ENCODE data around the gene KCNC1.

KCNC1 gene

DNA sequence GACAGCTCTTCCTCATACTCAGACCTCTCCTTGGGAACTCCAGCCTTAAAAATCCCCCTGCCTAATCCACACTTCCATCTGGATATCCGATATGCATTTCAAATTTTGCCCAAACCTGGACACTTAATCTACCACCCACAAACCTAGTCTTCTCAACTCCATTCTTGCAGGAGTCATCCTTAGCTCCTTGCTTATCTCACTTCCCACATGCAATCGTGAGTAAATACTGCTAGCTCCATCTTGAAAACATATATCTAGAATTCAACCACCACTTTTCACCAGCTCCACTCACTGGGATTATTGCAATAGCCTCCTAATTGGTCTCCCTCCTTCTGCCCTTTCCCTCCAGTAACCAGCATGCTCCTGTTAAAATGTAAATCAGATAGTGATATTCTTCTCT lies 17.8 kb upstream of the KCNC1 start:
- DNase-seq: no peak

DNA sequence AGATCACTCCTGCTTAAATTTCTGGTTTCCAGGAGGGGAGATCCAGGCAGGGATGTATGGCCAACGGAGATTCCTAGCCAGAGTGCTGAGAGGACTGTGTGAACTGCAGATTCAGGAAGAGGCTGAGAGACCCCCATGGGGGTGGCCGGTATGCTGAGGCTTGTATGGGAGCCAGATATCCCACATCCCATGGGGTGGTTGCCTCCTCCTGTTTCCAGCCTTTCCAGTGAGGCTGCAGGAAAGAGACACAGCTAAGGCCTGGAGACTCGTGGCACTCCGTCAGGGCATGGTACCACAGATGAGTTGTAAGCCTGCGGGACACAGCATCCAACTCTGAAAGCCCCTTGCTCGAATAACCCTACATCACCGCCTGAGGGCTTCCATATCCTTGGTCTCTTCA lies 16.6 kb upstream of the KCNC1 start:
- DNase-seq: no peak

GRCh38 chr11:17718510-17718962 lies 16.0 kb upstream of the KCNC1 start:
- no peak for DNase-seq

DNA sequence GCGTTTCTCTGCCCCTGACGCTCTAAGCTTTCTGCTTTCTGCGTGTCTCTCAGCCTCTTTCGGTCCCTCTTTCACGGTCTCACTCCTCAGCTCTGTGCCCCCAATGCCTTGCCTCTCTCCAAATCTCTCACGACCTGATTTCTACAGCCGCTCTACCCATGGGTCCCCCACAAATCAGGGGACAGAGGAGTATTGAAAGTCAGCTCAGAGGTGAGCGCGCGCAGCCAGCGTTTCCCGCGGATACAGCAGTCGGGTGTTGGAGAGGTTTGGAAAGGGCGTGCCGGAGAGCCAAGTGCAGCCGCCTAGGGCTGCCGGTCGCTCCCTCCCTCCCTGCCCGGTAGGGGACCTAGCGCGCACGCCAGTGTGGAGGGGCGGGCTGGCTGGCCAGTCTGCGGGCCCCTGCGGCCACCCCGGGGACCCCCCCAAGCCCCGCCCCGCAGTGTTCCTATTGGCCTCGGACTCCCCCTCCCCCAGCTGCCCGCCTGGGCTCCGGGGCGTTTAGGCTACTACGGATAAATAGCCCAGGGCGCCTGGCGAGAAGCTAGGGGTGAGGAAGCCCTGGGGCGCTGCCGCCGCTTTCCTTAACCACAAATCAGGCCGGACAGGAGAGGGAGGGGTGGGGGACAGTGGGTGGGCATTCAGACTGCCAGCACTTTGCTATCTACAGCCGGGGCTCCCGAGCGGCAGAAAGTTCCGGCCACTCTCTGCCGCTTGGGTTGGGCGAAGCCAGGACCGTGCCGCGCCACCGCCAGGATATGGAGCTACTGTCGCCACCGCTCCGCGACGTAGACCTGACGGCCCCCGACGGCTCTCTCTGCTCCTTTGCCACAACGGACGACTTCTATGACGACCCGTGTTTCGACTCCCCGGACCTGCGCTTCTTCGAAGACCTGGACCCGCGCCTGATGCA lies 15.3 kb upstream of the KCNC1 start, which contains the start of gene MYOD1:
TSS of gene MYOD1 (plus strand) at position 544 of the 910 bp plus-strand sequence. CDS start at position 756, 212 bp downstream.
- no peak for DNase-seq

GRCh38 chr11:17719938-17720795 lies 14.4 kb upstream of the KCNC1 start:
- no peak for DNase-seq

DNA sequence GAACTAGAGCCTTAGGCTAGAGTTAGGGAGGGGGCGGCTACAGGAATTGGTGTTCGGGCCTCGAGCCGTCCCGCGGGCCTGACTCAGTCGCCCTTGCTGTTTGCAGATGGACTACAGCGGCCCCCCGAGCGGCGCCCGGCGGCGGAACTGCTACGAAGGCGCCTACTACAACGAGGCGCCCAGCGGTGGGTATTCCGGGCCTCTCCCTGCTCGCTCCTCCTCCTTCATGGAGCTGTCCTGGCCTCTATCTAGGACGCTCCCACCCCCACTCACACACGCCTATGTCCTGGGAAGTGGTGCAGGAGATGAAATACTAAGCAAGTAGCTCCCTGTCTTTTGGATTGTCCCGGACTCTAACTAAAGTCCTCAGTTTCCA lies 13.8 kb upstream of the KCNC1 start:
- no peak for DNase-seq

GRCh38 chr11:17721242-17721999 lies 13.2 kb upstream of the KCNC1 start:
- no peak for DNase-seq

DNA sequence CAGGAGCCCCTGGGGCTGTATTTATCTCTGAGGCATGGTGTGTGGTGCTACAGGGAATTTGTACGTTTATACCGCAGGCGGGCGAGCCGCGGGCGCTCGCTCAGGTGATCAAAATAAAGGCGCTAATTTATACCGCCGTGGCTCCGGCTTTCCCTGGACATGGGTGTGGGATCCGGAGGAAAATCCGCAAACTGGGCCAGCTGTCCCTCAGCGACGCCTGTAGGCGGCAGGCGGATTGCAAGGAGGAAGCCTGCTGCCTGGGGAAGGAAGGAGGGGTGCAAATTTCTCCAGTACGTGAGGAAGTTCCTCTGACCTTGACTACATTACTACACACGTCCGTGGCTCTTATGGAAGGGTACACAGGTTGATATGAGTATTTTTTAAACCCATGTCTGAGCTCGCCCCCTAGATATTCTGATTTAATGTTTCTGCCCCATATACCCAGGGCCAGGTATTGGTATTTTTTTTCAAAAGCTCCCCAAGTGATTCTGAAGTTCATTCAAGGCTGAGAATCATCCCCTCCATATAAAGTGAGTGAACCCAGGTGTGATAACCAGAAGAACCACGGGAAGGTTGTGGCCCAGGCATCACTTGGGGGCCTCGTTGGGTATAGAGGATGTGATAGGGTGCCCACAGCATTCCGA lies 12.5 kb upstream of the KCNC1 start:
- no peak for DNase-seq

- no peak for DNase-seq
Observed at GRCh38 chr11:17724020-17724908, 10.3 kb upstream of the KCNC1 start.

GRCh38 chr11:17725174-17725573 lies 9.4 kb upstream of the KCNC1 start:
- no peak for DNase-seq

DNA sequence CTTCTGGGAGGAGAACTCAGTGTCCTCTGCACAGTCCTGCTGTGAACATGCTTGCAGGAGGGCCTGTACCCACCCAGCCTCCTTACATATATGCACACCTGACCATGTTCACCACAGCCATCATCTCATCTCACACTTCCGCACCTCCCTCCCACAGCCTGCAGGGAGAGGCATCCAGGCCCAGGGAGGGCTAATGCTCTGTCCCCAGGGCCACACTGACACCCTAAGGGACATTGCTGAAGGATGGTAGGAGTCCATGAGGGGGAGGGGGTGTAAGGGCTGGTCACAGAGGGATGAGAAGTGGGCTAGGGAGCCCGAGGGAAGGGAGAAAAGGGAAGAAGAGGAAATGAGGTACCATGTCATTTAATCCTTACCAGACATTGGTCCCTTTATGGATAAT lies 4.4 kb upstream of the KCNC1 start:
- DNase-seq: no peak

DNA sequence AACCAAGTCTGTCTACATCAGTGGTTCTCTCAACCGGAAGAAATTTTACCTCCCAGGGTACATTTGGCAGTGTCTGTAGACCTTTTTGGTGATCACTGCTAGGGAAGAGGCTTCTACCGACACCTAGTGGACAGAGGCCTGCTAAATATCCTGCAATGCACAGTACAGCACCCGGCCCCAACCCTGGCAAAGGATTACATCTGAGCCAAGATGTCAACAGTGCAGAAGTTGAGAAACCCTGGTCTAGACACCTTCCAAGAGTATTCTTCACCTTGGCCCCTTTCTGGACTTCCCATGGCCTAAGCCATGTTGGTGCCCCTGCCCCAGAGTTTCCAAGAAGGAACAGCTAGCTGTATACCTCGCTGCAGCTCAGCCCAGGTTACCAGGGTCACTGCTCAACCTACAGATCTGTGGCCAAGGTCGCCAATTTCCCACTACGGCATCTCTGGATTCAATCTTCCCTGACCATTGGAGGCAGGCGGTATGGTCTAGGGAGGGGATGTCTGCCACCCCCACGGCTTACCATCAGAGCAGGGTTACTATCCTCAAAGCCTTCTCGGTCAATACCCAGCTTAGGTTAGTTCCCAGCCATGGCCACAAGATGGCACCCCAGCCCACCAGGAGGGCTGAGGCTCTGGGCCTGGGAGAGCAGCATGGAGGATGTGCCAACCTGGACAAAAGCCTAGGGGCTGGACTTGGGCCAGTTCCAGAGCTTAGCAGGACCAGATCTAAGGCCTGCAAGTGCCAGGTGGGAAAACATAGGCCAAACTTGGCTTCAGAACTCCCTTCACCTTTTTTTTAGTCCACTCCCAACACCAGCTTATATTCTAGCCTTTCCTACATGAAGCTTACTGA lies 3.7 kb upstream of the KCNC1 start:
- DNase-seq: peak; percentile 87

DNA sequence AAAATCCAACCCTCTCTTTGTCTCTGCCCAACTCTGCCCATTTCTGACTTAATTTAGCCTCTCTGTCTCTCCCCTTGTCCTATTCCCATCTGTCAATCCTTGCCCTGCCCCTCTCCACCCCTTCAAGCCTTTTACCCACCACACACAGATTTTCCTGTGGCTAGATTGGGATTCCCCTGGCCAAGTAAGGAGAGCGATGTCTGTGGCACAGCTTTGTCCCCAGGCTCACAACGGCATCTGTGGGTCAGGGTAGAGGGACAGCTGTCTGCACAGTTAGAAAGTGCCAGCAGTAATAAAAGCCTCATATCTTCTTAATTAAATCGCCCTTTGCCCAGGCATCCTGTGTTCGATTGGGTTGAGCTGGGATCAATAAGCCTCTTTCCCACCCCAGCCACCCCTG lies 1.3 kb upstream of the KCNC1 start:
- no peak for DNase-seq

DNA sequence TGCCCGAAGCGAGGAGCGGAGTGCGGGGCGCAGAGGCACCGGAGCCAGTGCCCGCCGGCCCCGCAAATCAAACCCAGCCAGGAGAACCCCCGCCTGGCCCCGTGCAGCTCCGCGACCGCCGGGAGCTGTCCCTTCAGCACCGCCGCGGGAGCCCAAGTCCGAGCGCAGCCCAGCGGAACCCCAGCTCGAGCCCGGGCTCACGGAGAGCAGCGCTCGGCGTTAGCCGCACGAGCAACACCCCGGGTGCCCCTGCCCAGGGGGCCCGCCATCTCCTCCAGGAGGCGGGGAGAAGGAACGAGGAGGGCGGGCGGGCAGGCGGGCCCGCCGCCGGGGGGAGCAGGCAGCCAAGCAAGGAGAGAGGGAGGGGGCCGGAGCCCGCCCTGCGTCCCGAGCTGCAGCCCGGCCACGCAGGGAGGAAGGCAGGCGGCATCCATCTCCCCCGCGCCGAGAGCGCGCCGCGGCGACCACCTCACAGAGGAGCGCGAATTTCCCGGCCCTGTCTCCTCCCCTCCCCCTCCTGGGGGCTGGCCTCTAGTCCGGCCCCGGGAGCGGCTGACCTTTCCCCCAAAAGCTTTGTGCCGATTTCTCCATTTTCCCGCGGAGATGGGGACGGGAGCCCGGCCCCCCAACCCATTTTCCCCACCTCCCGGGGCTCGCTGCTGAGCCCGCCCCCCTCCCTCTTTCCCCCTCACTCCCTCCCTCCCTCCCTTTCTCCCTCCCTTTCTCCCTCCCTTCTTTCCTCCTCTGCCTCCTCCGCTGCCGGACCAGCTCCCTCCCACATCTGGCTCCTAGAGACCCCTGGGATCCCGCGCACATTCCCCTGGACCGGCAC lies 621 bp downstream of the KCNC1 start:
- peak; percentile 69 for DNase-seq

DNA sequence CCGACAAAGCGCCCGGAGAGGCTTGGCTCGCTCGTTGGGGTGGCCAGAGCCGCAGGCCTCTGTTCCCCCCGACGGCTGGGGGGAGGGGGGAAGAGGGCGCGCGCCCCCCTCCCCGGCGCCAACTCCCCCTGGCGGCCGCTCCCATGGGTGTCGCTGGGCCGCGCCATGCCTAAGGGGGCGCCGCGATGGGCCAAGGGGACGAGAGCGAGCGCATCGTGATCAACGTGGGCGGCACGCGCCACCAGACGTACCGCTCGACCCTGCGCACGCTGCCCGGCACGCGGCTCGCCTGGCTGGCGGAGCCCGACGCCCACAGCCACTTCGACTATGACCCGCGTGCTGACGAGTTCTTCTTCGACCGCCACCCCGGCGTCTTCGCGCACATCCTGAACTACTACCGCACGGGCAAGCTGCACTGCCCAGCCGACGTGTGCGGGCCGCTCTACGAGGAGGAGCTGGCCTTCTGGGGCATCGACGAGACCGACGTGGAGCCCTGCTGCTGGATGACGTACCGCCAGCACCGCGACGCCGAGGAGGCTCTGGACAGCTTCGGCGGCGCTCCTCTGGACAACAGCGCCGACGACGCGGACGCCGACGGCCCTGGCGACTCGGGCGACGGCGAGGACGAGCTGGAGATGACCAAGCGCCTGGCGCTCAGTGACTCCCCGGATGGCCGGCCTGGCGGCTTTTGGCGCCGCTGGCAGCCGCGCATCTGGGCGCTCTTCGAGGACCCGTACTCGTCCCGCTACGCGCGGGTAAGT lies 1.4 kb downstream of the KCNC1 start:
- no peak for DNase-seq

- no peak for DNase-seq
Observed at GRCh38 chr11:17736579-17736893, 2.0 kb downstream of the KCNC1 start.

GRCh38 chr11:17736930-17737817 lies 2.6 kb downstream of the KCNC1 start:
- DNase-seq: no peak

Measured in activated CD8-positive, alpha-beta memory T cell treated with anti-CD3 and anti-CD28 coated beads for 24 hours (primary cell).